Measurements from ENCODE around the gene ADGRG3. TPM values are rescaled to one million over a fixed set of nuclear protein-coding genes. Genes with fewer than 3 reads are reported as not detected.
"Not testable (repeated sequence)": the region's sequence is repeated elsewhere in the genome, so short reads cannot be mapped to it uniquely, and the experiment has no call there.

ADGRG3 gene
- total and polyA plus RNA-seq, 2 of the 8 experiments (the other 6 are each of a cell fraction or from before 2014, with no cell fraction given): 0.28 to 0.98 TPM

GRCh38 chr16:57670196-57670595 lies 2.1 kb downstream of the ADGRG3 start (continued):
- no peak for TF ChIP-seq POLR2A (IDR thresholded peaks at IDR 0.05; ENCODE audit: control extremely low read depth in 1 of 2, low read depth in 2 of 2, low read length in 2 of 2)
- TF ChIP-seq EGR1 (IDR thresholded peaks at IDR 0.05; ENCODE audit: borderline replicate concordance, low read depth, low read length): no peak
- no peak for TF ChIP-seq SP4 (IDR thresholded peaks at IDR 0.05; ENCODE audit: low read length)
- no peak for TF ChIP-seq BACH1 (IDR thresholded peaks at IDR 0.05; ENCODE audit: low read length)

GRCh38 chr16:57671451-57671850 lies 3.3 kb downstream of the ADGRG3 start:
- H3K4me1 ChIP-seq (replicated peaks in 1 of 4; ENCODE audit: control insufficient read depth in 3 of 4, insufficient read depth in 4 of 4, low read length in 3 of 4); FAIRE-seq; H4K8ac ChIP-seq (ENCODE audit: extremely low read depth, insufficient read depth, low read length); H3K79me1 ChIP-seq (ENCODE audit: low read depth, low read length); H4K5ac ChIP-seq (ENCODE audit: insufficient read length, low read depth, low read length); H2BK12ac ChIP-seq (ENCODE audit: low read depth, low read length); H3K56ac ChIP-seq (replicated peaks; ENCODE audit: insufficient read length, low read depth, low read length); H3K23ac ChIP-seq (ENCODE audit: insufficient read length); H3K9me3 ChIP-seq (ENCODE audit: insufficient read depth in 2 of 2, low read depth in 1 of 2, low read length in 1 of 2); H4K20me1 ChIP-seq (replicated peaks in 1 of 2; ENCODE audit: control insufficient read depth in 1 of 2, insufficient read depth in 2 of 2, low read length in 2 of 2); H2AK5ac ChIP-seq (ENCODE audit: low read depth, low read length); H2BK120ac ChIP-seq (replicated peaks; ENCODE audit: low read depth, low read length); H2BK15ac ChIP-seq (ENCODE audit: low read length); H3K4me3 ChIP-seq (ENCODE audit: extremely low read depth in 1 of 4, insufficient read depth in 2 of 4, low read depth in 3 of 4, low read length in 4 of 4); H3K27me3 ChIP-seq (replicated peaks in 1 of 4; ENCODE audit: control insufficient read depth in 3 of 4, extremely low read depth in 1 of 4, insufficient read depth in 3 of 4, low read length in 3 of 4); H3K14ac ChIP-seq (ENCODE audit: insufficient read length); H3K4ac ChIP-seq (replicated peaks; ENCODE audit: insufficient read length, low read depth, low read length); H2BK5ac ChIP-seq (ENCODE audit: low read depth, low read length); H4K91ac ChIP-seq (replicated peaks; ENCODE audit: insufficient read length, low read length); POLR2A ChIA-PET (ENCODE audit: partially characterized antibody); H2AFZ ChIP-seq (ENCODE audit: low read length); H3K79me2 ChIP-seq (ENCODE audit: control insufficient read depth in 1 of 2, insufficient read depth in 2 of 2, low read length in 2 of 2); H3K9ac ChIP-seq (replicated peaks in 1 of 4; ENCODE audit: extremely low read depth in 1 of 4, low read depth in 3 of 4, low read length in 3 of 4); H3K18ac ChIP-seq (ENCODE audit: extremely low read depth, low read length); H3K36me3 ChIP-seq (ENCODE audit: control insufficient read depth in 2 of 4, insufficient read depth in 4 of 4, low read length in 3 of 4); H2BK20ac ChIP-seq (ENCODE audit: low read length); H3K27ac ChIP-seq (ENCODE audit: low read depth, low read length); H3K23me2 ChIP-seq (ENCODE audit: low read depth, low read length); H3K4me2 ChIP-seq (ENCODE audit: insufficient read depth in 1 of 2, low read depth in 2 of 2, low read length in 2 of 2); DNase-seq (ENCODE audit: low read depth in 1 of 2, low spot score in 2 of 2): not testable (repeated sequence)
- CTCF ChIA-PET (ENCODE audit: partially characterized antibody): interaction anchor here (0.7 to 6.7 kb wide), 10 partner anchors 11 to 158 kb away, joined by 3 to 34 read pairs (median 6); no protein-coding TSS in a partner anchor
- WGBS, 2 experiments (ENCODE audit: extremely low coverage in 1 of 2, insufficient coverage in 1 of 2, insufficient read length in 1 of 2, insufficient replicate concordance in 2 of 2, low coverage in 1 of 2, low lambda C conversion rate in 2 of 2, missing lambda C conversion rate in 1 of 2): 93% methylated on average over 7 of the region's 7 CpGs; no CpG with 5 or more reads in 1 of the 2 experiments
